Measurements from ENCODE around the gene OSBPL7. TPM values are rescaled to one million over a fixed set of nuclear protein-coding genes. Genes with fewer than 3 reads are reported as not detected.

OSBPL7 gene
- total and polyA plus RNA-seq, 2 of the 4 experiments (the other 2 are of a cell fraction): 5.2 to 14.5 TPM

DNA sequence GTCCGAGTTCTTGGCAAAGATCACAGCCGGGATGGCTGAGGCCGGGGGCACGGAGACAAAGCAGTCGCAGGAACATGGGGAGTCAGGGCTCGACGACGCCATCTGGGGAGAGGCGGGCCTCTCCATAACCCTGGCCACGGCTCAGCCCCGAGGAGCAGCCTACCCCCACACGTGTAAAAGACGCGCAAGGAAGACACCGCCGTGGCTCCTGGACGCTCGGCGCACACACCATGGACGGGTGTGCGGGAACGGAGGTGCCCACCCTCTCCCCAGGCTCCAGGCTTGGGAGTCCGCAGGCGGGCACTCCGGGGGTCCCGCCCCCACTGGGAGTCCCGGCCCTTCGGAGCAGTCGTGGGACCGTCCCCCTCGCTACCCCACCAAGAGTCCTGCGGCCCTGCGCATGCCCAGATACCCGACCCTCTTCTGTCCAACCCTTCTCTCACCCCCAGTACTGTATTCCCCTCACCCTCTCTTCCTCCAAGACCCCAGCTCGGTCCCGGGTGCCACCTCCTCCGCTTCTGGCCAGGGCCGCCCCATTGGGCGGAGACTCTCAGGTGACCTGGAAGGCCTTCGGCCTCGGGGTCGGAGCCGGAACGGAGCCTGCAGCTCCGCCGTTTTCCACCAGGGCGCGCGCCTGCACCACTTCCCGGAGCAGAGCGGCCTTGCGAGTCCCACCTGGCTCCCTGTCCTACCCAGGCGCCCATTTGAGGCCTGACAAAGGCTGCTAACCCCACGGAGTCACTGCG, 19.3 kb upstream of the OSBPL7 start, which contains the start of gene SCRN2:
SCRN2 (minus strand) TSS at position 532 of the 746 bp plus-strand sequence; CDS start at position 102, 430 bp downstream.
- H3K27ac ChIP-seq (ENCODE audit: insufficient read depth, low read length): peak within 1 kb of the TSS; percentile 49
- H3K9me3 ChIP-seq (ENCODE audit: control insufficient read depth, insufficient read depth, low read length): no peaks in the 10 kb centered on the region
- peak within 1 kb of the TSS; percentile 67 for H3K9ac ChIP-seq (ENCODE audit: low read depth, low read length)
- dilution Hi-C loops (cut with HindIII; ENCODE audit: low sequenced_read_pairs, unreplicated experiment) (no loop called here), intact Hi-C loops (cut with micrococcal nuclease) (loop anchor here (1.0 to 5.0 kb wide), 3 partner anchors 49 to 177 kb away; no protein-coding TSS in a partner anchor), in situ Hi-C loops (cut with MboI; ENCODE audit: low sequenced_read_pairs) (loop anchor here (5.0 kb wide), 2 partner anchors 51 to 176 kb away; no protein-coding TSS in a partner anchor)
- POLR2A ChIA-PET (ENCODE audit: unreplicated experiment): interaction anchor here (0.6 kb wide), 1 partner anchor 178 kb away, joined by 3 read pairs; no protein-coding TSS in a partner anchor
- peaks cover 10% of the 10 kb centered on the region for H3K27me3 ChIP-seq (ENCODE audit: control insufficient read depth, insufficient read depth, low read length)
- H3K36me3 ChIP-seq (ENCODE audit: control insufficient read depth, insufficient read depth, low read length): peaks cover 8% of the 10 kb centered on the region
- peak within 1 kb of the TSS; percentile 8; the same call in 1 of the 2 replicates for H3K18ac ChIP-seq (ENCODE audit: low read depth, low read length)
- H3K4me1 ChIP-seq (ENCODE audit: control insufficient read depth, insufficient read depth, low read length): peaks cover 8% of the 10 kb centered on the region
- peak within 1 kb of the TSS; percentile 35 for H2AK5ac ChIP-seq (ENCODE audit: low read depth, low read length)
- ATAC-seq (ENCODE audit: low read depth) (peak; percentile 95), DNase-seq (peak; percentile 68)
- peak within 1 kb of the TSS; percentile 91 for H3K14ac ChIP-seq (replicated peaks; ENCODE audit: low read depth, low read length)
- peak within 1 kb of the TSS; percentile 75 for H3K4me2 ChIP-seq (ENCODE audit: low read depth, low read length)
- no TSS peak for BruUV-seq (replicated peaks)
- H2BK5ac ChIP-seq (ENCODE audit: low read depth, low read length, poor library complexity, severe bottlenecking): peak within 1 kb of the TSS; percentile 14
- peak within 1 kb of the TSS; percentile 57 for H3K4me3 ChIP-seq (ENCODE audit: insufficient read depth, low read depth, low read length)
- H2AFZ ChIP-seq (replicated peaks; ENCODE audit: low read length, poor library complexity): peak within 1 kb of the TSS; percentile 98
- CTCF ChIA-PET: interaction anchor here (0.6 to 4.4 kb wide), 7 partner anchors 19 to 106 kb away, joined by 3 to 47 read pairs (median 4); partner anchors contain the start of gene SP2
- peak within 1 kb of the TSS; percentile 54 for H4K91ac ChIP-seq (ENCODE audit: insufficient read depth, low read depth, low read length)
- peak within 1 kb of the TSS; percentile 43 for H2BK120ac ChIP-seq (ENCODE audit: low read depth, low read length)
- H4K5ac ChIP-seq (ENCODE audit: low read depth, low read length): peak within 1 kb of the TSS; percentile 31
- H2BK15ac ChIP-seq (ENCODE audit: low read depth, low read length): no peak within 1 kb of the TSS
- peak within 1 kb of the TSS; percentile 90 for H3K4ac ChIP-seq (ENCODE audit: low read depth, low read length)
- H2AK9ac ChIP-seq (replicated peaks; ENCODE audit: low read depth, low read length, poor library complexity): peak within 1 kb of the TSS; percentile 35
- H3K23ac ChIP-seq (ENCODE audit: low read depth, low read length): peak within 1 kb of the TSS; percentile 72; the same call in 1 of the 2 replicates
- peaks cover 4% of the 10 kb centered on the region; the same call in 1 of the 2 replicates for H3K9me1 ChIP-seq (ENCODE audit: insufficient read depth, low read length)
- WGBS, 2 experiments (ENCODE audit: extremely low coverage in 2 of 2, insufficient read length in 1 of 2): 2% methylated on average over 40 of the region's 55 CpGs; no CpG with 5 or more reads in 1 of the 2 experiments
- peak within 1 kb of the TSS; percentile 51; the same call in 1 of the 2 replicates for H2BK20ac ChIP-seq (ENCODE audit: low read depth, low read length)
- H4K20me1 ChIP-seq (ENCODE audit: insufficient read depth, low read length): no peaks in the 10 kb centered on the region
- peak within 1 kb of the TSS; percentile 58; the same call in 1 of the 2 replicates for H3K56ac ChIP-seq (ENCODE audit: extremely low read depth, insufficient read depth, low read length)
- peaks cover 8 to 22% of the 10 kb centered on the region in 2 experiments; a peak in 3 of 4 replicates for H3K79me1 ChIP-seq (ENCODE audit: low read depth in 1 of 2, low read length in 2 of 2)
- H4K8ac ChIP-seq (ENCODE audit: low read depth in 2 of 2, low read length in 2 of 2): peak within 1 kb of the TSS; percentile 61 to 94
- TF ChIP-seq MXI1 (IDR thresholded peaks at IDR 0.05; ENCODE audit: borderline replicate concordance, low read depth, low read length) (peak; percentile 61; the same call in 1 of the 2 replicates), FOS (IDR thresholded peaks at IDR 0.05; ENCODE audit: low read depth, low read length) (no peak), MAZ (IDR thresholded peaks at IDR 0.05; ENCODE audit: borderline replicate concordance, low read depth, low read length) (no peak; the same call in 1 of the 2 replicates), POLR2A (IDR thresholded peaks at IDR 0.05; ENCODE audit: low read depth, low read length) (no peak), BHLHE40 (IDR thresholded peaks at IDR 0.05; ENCODE audit: low read depth, low read length) (no peak), SMC3 (IDR thresholded peaks at IDR 0.05; ENCODE audit: low read depth, low read length) (peak; percentile 99), CHD1 (IDR thresholded peaks at IDR 0.05; ENCODE audit: low read depth, low read length) (no peak), MAFK (IDR thresholded peaks at IDR 0.05; ENCODE audit: low read depth, low read length) (no peak), CEBPB (IDR thresholded peaks at IDR 0.05; ENCODE audit: low read depth, low read length) (no peak), RCOR1 (IDR thresholded peaks at IDR 0.05; ENCODE audit: insufficient replicate concordance, low read length) (no peak)
- TF ChIP-seq, protein P1, sequence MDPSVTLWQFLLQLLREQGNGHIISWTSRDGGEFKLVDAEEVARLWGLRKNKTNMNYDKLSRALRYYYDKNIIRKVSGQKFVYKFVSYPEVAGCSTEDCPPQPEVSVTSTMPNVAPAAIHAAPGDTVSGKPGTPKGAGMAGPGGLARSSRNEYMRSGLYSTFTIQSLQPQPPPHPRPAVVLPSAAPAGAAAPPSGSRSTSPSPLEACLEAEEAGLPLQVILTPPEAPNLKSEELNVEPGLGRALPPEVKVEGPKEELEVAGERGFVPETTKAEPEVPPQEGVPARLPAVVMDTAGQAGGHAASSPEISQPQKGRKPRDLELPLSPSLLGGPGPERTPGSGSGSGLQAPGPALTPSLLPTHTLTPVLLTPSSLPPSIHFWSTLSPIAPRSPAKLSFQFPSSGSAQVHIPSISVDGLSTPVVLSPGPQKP (IDR thresholded peaks at IDR 0.05; ENCODE audit: borderline replicate concordance, low read depth, low read length): no peak
- TF ChIP-seq, protein P2, sequence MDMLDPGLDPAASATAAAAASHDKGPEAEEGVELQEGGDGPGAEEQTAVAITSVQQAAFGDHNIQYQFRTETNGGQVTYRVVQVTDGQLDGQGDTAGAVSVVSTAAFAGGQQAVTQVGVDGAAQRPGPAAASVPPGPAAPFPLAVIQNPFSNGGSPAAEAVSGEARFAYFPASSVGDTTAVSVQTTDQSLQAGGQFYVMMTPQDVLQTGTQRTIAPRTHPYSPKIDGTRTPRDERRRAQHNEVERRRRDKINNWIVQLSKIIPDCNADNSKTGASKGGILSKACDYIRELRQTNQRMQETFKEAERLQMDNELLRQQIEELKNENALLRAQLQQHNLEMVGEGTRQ (IDR thresholded peaks at IDR 0.05; ENCODE audit: low read depth, low read length): peak; percentile 52
- TF ChIP-seq, protein P3, sequence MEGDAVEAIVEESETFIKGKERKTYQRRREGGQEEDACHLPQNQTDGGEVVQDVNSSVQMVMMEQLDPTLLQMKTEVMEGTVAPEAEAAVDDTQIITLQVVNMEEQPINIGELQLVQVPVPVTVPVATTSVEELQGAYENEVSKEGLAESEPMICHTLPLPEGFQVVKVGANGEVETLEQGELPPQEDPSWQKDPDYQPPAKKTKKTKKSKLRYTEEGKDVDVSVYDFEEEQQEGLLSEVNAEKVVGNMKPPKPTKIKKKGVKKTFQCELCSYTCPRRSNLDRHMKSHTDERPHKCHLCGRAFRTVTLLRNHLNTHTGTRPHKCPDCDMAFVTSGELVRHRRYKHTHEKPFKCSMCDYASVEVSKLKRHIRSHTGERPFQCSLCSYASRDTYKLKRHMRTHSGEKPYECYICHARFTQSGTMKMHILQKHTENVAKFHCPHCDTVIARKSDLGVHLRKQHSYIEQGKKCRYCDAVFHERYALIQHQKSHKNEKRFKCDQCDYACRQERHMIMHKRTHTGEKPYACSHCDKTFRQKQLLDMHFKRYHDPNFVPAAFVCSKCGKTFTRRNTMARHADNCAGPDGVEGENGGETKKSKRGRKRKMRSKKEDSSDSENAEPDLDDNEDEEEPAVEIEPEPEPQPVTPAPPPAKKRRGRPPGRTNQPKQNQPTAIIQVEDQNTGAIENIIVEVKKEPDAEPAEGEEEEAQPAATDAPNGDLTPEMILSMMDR (conservative IDR thresholded peaks at IDR 0.05; ENCODE audit: low read depth, low read length): peak; percentile 95

All from IMR-90 (cell line).